Ovary (tissue), 3 donors: ENCODE data around the gene RPL19.

Experiments used
- EP300 ChIP-seq: sonication (generic); formaldehyde crosslinking; IDR thresholded peaks from one replicate; pipeline ENCODE4 v1.6.1; 2017; ENCODE audit warnings: antibody characterized with exemption
- POLR2A ChIP-seq: fragments of 450-650 bp; IDR thresholded peaks from one replicate; pipeline ENCODE4 v1.6.1; 2017; ENCODE audit warnings: antibody characterized with exemption, mild to moderate bottlenecking, moderate library complexity
- TF ChIP-seq, protein P1 (sequence below), 3 donors: fragments of 450-650 bp in 2 of 3; fragments of 200-600 bp in 1 of 3; IDR thresholded peaks; one replicate each; pipeline versions ENCODE4 v1.5.1 to v1.8.0; 2016 to 2022; ENCODE audit warnings: antibody characterized with exemption in 3 of 3, mild to moderate bottlenecking in 1 of 3
- donor health status: DM: no; HTN: no; CAD: no.

DNA sequence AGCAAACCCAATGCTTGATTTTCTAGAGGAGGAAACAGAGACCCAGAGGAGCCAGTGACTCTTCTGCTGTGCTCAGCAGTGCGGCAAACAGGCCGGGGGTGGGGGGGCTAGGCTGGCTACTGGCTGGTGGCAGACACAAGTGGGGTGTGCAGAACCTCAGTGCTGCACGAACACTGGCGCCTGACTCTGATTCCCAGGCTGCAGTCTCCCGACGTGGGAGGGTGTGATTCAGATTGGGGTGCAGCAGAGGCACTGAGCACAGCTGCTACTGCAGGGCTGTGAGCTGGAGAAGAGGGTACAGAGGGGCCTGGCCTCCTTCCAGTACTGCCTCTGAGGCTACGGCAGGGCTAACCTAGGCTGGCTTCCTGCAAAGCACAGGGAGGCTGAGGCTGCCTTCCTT, 8.1 kb downstream of the RPL19 start:
- TF ChIP-seq, protein P1, sequence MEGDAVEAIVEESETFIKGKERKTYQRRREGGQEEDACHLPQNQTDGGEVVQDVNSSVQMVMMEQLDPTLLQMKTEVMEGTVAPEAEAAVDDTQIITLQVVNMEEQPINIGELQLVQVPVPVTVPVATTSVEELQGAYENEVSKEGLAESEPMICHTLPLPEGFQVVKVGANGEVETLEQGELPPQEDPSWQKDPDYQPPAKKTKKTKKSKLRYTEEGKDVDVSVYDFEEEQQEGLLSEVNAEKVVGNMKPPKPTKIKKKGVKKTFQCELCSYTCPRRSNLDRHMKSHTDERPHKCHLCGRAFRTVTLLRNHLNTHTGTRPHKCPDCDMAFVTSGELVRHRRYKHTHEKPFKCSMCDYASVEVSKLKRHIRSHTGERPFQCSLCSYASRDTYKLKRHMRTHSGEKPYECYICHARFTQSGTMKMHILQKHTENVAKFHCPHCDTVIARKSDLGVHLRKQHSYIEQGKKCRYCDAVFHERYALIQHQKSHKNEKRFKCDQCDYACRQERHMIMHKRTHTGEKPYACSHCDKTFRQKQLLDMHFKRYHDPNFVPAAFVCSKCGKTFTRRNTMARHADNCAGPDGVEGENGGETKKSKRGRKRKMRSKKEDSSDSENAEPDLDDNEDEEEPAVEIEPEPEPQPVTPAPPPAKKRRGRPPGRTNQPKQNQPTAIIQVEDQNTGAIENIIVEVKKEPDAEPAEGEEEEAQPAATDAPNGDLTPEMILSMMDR (IDR thresholded peaks at IDR 0.05), result no peak
- no peak for TF ChIP-seq EP300
- TF ChIP-seq POLR2A, result no peak
